ENCODE measurements around the gene SLC39A11. TPM values are rescaled to one million over a fixed set of nuclear protein-coding genes. Genes with fewer than 3 reads are reported as not detected.

Gene SLC39A11
- total RNA-seq, 1 donor from 2014 or later: 26.9 TPM

DNA sequence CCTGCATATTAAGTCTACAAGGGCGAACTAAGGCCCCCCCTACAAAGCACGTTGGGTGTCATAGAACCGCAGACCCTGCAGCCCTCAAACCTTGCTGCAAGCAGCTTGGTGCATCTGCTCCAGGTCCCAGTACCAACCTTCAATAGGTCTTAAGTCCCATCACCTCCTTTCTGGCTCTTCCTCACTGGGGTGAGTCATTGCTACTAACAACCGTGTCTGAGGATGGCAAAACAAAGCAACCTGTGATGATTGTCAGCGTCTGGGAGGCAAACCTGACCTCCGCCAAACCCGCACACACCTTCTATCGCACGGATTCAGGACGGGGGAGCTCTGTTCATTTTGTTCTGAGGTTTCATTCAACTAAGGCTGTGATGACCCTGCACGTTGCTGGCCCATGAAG lies 138.9 kb downstream of the SLC39A11 start:
- intact Hi-C loops (cut with micrococcal nuclease): no loop called here

DNA sequence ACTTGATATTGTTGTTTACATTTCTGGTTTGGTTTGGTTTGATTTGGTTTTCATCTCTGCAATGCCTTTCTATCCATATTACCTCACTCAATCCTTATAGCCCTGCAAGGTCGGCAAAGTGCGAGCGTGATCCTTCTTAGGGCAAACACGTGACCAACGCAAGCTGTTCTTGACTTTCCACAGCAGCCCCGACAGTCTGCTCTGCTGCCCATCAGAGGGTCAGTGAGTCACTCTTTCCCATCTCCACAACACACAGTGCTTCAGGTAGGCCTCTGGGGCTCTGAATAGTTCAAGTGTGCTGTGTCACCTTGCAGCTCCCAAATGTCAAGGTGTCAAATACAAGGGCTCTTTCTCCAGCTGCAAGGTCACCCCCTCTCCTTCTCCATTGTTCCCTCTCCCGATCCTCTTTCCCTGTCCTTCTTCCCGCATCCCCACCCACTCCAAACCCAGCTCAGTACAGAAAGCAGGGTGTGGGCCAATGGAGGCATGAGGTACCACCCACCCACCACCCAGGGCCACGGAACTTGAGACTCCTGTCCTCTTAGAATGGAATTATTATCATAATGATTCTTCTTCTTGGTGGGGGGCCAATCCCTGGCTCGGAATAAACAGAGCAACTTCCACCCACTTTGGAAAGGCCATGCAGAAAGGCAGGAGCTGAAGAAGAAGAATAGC lies 139.7 kb downstream of the SLC39A11 start:
- intact Hi-C loops (cut with micrococcal nuclease): no loop called here

DNA sequence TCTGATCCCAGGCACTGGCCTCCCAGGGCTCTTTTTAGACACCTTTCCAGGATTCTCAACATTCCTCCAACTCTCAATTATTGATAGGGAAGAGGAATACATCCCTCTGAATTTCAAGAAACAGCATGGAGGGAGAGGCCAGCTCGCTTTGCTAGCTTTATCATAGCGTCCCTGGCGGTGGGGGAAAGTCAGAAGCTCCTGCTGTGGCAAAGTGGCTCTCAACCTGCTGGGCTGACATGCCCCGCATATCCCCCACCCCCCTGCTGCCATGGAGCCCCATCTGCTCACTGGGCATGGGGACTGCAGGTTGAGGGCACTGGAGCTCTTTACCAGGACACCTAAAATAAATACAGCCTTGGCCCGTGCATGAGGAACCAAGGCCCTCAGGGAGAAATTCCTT lies 140.3 kb downstream of the SLC39A11 start:
- intact Hi-C loops (cut with micrococcal nuclease): no loop called here

DNA sequence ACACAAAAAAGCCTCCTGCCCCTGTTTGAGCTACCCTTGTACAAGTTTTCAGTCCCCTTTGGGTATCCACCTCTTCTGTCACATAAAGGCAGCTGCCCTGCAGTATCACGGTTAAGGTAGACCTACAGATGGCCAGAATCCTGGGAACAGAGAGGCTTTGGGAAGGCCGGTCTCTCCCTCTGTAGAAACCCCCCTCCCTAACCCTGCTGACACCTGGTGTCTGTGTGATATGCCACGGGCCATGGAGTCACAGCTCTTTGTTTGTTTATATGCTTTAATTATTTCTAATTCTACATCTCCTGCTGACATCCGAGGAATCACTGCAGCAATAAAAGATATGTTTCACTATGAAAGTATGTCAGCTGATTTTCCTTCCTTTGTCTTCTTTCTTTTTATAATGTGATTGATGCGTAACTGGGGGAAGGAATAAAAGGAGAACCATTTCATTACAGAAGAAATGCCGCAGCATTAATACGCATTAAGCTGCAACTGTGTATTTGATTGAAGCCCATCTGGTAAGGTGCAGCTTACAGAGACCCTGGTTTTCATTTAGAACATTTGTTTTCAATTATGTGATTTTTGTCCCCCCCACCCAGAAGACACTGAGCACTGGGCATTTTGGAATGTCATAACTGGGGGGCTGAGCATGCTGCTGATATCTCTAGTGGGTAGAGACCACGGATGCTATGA lies 142.1 kb downstream of the SLC39A11 start:
- intact Hi-C loops (cut with micrococcal nuclease): no loop called here

DNA sequence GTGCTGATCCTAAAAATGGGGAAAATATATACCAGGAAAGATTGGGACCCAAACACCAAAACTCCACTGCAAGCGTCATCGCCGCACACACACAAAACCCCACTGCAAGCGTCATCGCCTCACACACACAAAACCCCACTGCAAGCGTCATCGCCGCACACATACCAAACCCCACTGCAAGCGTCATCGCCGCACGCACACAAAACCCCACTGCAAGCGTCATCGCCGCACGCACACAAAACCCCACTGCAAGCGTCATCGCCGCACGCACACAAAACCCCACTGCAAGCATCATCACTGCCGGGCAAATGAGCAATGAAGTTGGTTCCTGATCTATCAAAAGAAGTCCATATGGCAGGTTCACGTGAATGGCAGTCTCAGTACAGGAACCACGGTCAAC lies 144.4 kb downstream of the SLC39A11 start:
- intact Hi-C loops (cut with micrococcal nuclease): no loop called here

DNA sequence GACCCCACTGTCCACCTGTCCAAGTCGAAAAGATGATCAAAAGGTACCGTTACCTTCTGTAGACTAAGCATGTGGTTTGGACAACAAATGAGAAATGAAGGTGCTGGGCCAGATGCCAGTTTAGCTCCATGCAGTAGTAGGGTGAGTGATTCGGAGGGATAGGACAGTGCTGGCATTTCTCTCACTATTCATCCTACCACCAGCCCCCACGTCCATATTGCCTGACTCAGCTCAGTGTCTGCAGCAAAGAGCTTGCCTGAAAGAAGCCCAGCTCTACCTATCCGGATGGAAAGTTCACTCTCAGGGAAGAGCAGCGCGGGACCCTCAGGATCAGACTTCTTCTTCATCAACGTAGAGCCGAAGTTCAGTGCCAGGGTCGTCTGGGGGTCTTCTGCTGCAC lies 145.0 kb downstream of the SLC39A11 start:
- intact Hi-C loops (cut with micrococcal nuclease): no loop called here

DNA sequence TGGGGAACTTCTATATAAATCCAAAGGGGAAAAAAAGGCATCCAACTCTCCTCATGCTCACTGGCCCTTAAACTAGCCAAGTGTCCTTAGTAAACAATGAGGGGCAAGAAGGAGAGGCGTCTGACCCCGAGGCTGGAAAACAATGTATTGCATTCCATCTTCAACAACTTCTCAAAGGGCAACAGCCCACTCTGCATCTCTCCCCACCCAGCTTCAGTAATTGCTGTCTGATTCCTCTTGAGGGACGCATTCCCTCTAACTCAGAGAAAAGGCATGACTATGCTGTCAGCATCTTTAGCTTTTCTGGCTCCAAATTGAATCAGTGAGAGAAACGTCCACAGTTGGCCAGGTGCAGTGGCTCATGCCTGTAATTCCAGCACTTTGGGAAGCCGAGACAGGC lies 145.8 kb downstream of the SLC39A11 start:
- intact Hi-C loops (cut with micrococcal nuclease): no loop called here

DNA sequence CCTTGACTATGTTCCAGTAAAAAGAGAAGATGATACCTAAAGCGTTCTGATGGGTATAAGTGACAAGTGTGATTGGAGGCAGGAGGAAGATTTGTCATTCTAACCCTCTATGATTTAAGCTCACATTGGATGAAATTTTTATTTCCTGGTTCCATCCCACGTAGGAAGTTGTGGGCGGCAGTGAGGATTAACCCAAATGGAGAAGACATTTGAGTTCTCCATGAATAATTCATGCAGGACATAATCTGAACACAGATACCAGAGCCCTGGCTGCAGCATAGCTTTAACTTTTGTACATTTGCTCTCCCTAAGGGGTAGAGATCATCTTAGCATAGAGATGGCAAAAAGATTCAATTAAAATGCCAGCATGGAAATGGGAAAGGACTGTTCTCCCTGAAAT lies 146.3 kb downstream of the SLC39A11 start:
- intact Hi-C loops (cut with micrococcal nuclease): no loop called here

DNA sequence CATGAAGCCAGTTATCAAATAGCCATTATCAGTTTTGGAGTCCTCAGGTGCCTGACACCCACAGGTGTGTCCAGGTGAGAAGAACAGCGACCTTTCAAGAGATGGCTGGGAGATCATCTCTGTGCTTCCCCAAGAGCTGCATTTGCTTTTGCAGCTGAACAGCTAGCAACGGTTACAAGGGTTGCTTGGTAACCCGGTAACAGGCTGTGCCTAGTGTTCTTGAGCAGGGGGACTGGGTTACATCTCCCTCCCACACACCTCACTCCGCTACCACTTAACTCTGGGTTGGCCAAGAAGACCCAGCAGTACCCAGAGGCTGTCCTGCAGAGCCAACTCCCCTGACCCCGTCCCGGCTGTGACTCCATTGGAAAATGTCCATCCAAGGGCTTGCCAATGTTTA lies 147.0 kb downstream of the SLC39A11 start:
- intact Hi-C loops (cut with micrococcal nuclease): no loop called here

DNA sequence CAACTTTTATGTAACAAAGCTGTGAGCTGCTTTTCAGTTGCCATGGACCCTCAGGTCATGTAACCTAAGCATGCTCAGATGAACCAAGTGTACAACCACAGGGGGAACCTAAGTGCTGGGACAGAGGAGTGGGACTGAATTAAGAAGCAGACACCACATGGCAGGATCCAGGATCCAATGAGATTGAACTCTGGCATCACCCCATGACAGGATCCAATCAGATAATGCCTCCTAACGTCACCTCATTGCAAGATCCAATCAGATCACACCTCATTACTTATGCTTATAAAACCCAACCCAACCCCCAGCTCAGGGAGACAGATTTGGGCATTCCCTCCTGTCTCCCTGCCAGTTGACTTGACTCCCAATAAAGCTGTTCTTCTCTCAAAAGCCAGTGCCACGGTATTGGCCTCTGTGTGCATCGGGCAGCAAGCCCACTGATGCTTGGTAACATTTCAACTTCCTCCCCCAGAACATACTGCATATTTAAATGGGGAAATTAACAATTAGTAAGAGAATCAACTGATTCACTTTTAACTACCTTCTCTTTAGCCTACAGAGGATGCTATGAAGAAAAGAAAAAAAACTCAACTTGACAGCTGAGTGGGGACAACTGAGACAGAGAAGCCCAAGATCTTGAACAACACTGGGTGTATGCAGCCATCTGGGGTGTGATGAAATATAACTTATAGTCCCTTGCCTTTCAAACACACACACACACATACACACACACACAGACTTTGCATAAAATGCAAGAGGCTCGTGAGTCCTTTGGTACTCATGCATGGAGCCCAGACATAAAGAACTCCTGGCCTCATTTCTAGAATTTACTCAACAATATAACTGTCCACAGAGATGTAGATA lies 148.4 kb downstream of the SLC39A11 start:
- intact Hi-C loops (cut with micrococcal nuclease): no loop called here

DNA sequence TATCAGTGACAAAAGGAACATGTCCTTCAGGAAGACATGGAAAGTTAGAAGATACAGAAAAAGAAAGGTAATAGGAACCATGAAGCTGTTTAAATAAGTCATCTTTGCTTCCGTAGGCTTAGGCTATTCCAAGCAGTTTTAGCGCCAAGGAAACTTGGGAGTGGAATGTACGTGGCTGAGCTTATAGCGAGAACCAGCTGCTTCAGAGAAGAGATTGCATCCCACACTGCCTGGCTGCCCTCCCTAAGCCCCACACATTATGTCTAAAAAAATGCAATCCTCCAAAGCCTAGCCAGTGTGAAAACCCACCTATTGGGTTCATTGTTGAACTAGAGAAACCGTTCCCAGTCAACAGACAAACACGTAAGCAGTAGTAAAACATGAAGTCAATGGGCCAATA lies 149.9 kb downstream of the SLC39A11 start:
- intact Hi-C loops (cut with micrococcal nuclease): no loop called here

DNA sequence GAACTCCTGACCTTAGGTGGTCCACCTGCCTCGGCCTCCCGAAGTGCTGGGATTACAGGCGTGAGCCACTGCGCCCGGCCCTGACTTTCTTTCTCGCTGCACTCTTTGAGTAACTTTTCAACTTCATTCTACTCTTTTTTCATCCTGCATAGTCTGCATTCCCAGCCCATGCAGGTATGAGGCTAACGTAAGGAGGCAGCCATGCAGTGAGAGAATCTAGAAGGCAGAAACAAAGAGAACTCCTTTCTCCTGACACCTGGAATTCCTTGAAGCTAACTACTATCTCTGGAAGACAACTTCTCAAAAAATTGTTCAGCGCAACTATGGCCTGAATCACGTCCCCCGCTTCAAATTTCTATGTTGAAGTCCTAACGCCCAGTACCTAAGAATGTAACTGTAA lies 152.0 kb downstream of the SLC39A11 start:
- intact Hi-C loops (cut with micrococcal nuclease): no loop called here

DNA sequence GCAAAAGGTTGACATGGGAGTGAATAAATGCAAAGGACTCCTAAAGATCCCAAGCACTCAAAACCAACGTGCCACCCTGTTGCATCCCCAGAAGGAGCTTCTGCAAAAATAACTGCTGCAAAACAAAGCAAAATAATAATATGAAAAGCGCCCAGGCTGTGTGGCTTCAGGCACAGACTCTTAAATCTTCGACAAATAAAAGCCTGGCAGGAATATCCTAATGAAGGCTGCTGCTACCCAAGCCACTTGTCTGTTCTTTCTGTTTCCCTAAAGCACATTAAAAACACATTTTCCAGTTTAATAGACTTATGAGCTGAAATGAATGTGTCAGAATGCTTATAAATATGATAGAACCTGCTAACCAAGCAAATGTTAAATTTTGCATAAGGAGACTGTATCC lies 154.0 kb downstream of the SLC39A11 start:
- intact Hi-C loops (cut with micrococcal nuclease): loop anchor here (10.0 kb wide), 1 partner anchor 374 kb away; no protein-coding TSS in a partner anchor

DNA sequence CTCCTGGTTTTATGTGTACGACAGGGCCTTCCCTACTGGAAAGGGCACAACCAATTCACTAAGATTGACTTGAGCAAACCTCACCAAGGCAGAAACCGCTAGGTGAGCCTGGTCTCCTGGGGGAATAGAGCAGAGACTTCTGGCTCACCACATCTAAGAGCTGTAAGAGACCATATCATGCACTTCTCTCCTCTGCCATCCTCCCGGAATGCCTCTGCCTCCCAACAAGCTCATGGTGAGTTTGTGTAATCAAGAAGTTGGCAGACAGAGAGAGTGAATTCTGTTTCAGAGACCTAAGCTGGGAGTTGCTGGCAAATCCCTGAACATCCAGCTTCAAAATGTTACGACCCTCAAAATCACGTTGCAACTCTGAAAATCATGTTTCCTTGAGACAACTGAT lies 154.8 kb downstream of the SLC39A11 start:
- intact Hi-C loops (cut with micrococcal nuclease): loop anchor here (10.0 kb wide), 1 partner anchor 373 kb away; no protein-coding TSS in a partner anchor

DNA sequence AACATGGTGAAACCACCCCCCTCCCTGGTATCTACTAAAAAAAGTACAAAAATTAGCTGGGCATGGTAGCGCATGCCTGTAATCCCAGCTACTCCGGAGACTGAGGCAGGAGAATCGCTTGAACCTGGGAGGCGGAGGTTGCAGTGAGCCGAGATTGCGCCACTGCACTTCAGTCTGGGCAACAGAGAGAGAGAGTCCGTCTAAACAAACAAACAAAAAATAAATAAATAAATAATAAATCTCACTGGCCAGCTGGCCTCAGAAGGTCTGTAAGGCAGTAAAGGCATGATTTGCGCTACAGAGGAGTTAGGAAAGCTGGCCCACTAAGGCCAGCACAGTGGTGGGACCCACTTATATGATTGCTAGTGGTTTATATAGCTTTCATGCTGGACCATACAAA lies 155.2 kb downstream of the SLC39A11 start:
- intact Hi-C loops (cut with micrococcal nuclease): loop anchor here (10.0 kb wide), 1 partner anchor 372 kb away; no protein-coding TSS in a partner anchor

DNA sequence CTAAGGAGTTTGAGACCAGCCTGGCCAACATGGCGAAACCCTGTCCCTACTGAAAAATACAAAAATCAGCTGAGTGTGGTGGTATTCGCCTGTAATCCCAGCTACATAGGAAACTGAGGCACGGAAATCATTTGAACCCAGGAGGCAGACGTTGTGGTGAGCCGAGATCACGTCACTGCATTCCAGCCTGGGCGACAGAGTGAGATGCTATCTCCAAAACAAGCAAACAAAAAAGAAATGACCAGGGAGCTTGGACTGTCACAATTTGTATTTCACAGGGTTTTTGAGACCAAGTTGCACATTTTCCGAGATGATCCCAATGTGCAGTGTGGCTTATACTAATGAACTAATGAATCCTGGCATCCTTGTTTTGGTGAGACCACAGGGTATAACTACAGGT lies 156.5 kb downstream of the SLC39A11 start:
- intact Hi-C loops (cut with micrococcal nuclease): loop anchor here (10.0 kb wide), 1 partner anchor 371 kb away; no protein-coding TSS in a partner anchor

DNA sequence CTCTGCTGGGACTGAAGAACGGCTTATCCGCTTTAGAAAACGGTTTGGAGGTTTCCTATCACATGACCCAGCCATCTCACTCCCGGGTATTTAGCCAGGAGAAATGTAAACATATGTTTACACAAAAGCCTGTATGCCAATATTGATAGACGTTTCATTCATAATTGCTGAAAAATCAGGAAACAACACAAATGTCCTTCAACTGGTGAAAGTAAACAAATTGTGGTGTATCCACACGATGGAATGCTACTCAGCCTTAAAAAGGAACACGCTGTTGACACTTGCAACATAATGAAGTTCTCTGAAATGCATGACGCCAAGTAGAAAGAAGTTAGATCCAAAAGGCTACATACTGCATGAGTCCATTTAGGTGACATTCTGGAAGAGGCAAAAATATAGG lies 157.6 kb downstream of the SLC39A11 start:
- intact Hi-C loops (cut with micrococcal nuclease): loop anchor here (10.0 kb wide), 1 partner anchor 370 kb away; no protein-coding TSS in a partner anchor

DNA sequence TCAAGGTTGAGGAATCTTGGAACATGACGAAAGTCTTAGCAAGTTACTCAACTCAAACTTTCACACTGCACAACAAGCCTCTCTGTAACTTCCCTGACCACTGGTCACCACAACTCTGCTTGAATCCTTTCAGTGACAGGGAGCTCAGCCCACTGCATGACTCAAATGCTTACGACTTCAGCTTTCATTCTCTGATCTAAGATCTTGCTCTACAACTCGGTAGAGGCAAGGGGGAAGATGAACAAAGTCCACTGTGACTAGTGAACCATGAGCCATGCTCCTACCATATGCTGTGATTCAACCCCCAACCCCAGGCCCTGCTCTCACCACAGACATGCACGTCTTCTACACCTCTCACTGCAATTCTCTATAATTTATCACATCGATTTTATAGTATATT lies 160.9 kb downstream of the SLC39A11 start:
- intact Hi-C loops (cut with micrococcal nuclease): loop anchor here (10.0 kb wide), 1 partner anchor 367 kb away; no protein-coding TSS in a partner anchor

DNA sequence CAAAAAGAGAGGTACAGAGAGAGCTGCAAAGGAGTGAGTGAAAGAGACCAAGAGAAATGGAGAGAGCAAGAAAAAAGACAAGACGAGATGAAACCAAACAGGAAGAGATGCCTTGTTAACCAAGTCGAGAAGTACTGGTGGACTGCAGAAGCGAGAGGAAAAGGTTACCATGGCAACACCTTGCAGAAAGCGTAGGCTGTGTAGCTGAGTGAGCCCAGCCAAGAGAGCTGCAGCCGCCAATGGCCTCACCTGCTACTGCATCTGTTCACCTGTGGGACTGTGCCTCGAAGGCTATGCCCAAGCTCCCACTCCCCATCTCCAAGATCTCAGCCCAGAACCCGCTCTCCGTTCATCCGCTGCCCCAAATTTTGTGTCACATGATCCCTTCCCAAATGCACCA lies 161.3 kb downstream of the SLC39A11 start:
- intact Hi-C loops (cut with micrococcal nuclease): loop anchor here (10.0 kb wide), 1 partner anchor 366 kb away; no protein-coding TSS in a partner anchor

DNA sequence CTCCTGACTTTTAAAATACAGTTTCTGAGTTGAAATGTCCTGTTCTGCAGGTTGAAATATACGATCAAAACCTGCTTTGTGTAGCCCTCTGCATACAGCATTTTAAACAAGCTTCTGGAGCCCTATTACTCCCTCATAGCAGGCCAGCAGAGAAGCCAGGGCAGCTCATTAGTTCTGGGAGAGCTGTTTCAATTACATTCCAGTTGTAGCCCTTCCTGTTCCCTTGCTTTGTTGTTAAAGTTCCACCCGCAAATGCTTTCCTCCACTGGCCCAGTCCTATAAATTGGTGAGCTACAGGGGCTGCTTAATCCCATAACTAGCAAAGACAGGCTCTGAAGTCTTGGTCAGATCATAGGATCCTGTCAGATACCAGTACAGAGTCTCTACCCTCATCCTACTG lies 162.5 kb downstream of the SLC39A11 start:
- intact Hi-C loops (cut with micrococcal nuclease): loop anchor here (10.0 kb wide), 1 partner anchor 365 kb away; no protein-coding TSS in a partner anchor

DNA sequence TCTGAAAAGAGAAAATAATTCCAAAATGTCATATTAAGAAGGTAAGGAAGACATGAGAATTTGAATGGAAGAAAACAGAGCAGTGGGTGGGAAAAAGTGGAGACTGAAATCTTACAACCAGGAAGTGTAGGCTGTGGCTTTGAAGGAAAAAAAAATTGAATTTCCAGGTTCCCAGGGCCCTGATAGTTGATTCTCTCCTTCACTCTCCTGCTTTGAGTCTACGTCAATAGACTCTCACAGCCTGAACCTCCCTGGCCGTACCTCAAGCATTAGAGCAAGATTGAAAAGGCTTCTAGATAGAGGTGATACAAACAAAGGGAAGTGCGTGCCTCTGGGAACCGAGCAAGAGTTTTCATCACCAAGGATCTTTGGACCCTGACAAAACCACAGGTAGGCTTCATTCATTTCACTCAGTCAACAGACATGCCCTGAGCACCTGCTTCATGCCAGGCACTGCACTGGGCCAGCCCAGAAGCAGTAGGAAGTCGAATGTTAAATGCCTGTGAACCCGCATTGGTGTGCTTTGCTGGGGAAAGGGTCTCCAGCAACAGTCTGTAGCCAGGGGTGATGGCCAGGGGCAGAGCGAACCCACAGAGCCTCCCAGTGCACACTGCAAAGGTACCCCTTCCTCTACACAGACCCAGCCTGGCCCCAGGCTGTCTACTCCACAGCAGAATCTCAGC lies 163.9 kb downstream of the SLC39A11 start:
- intact Hi-C loops (cut with micrococcal nuclease): no loop called here
